ENCODE results near the gene KLK4.

- TF ChIP-seq EZH2 (IDR thresholded peaks at IDR 0.05) (no peak), POLR2AphosphoS5 (IDR thresholded peaks at IDR 0.05; ENCODE audit: low read depth, low read length) (no peak), RAD21 (IDR thresholded peaks at IDR 0.05; ENCODE audit: low read depth) (no peak), CTCF (IDR thresholded peaks at IDR 0.05 in 2 of 3, conservative IDR thresholded peaks at IDR 0.05 in 1 of 3; ENCODE audit: borderline replicate concordance in 1 of 3, insufficient read depth in 1 of 3, low read depth in 2 of 3, low read length in 2 of 3) (no peak), YY1 (IDR thresholded peaks at IDR 0.05; ENCODE audit: extremely low read depth, insufficient replicate concordance, low read depth, low read length) (no peak), ATF3 (IDR thresholded peaks at IDR 0.05) (no peak), POLR2A (IDR thresholded peaks at IDR 0.05; ENCODE audit: borderline replicate concordance, extremely low read depth, insufficient read depth, insufficient read length) (no peak), EZH2phosphoT487 (IDR thresholded peaks at IDR 0.05; ENCODE audit: borderline replicate concordance) (no peak), SRF (IDR thresholded peaks at IDR 0.05; ENCODE audit: low read depth) (no peak), ZNF274 (IDR thresholded peaks at IDR 0.05; ENCODE audit: low read depth, low read length) (no peak), ZFX (IDR thresholded peaks at IDR 0.05) (no peak)
These were observed 32.3 kb downstream of the KLK4 start for GRCh38 chr19:50878851-50879250.
